T-helper 2 cell (primary cell): Measurements from ENCODE around the gene TBC1D24.
A peak's percentile ranks its signal among the peaks of the same experiment; 100 is the strongest.
"Not testable (repeated sequence)": the region's sequence is repeated elsewhere in the genome, so short reads cannot be mapped to it uniquely, and the experiment has no call there.

Source experiments
- DNase-seq, 5 experiments: peaks; one replicate each; pipeline versions ENCODE4 v3.0.0 to v3.0.0-alpha.2; 2012 to 2022

The TBC1D24 gene

GRCh38 chr16:2533912-2534311 is 59.0 kb downstream of the TBC1D24 start:
- no peak for DNase-seq

- DNase-seq: not testable (repeated sequence)
Observed at GRCh38 chr16:2534335-2534734, 59.4 kb downstream of the TBC1D24 start.

- DNase-seq: no peak
Observed at GRCh38 chr16:2535625-2536013, 60.7 kb downstream of the TBC1D24 start.

- peak; percentile 87 to 98 (median 91) for DNase-seq
Observed at GRCh38 chr16:2537451-2538379, 62.8 kb downstream of the TBC1D24 start, which contains the start of gene PDPK1. PDPK1 (plus strand) TSS chr16:2538021; CDS start chr16:2538113, 92 bp downstream.

GRCh38 chr16:2539192-2539844 is 64.4 kb downstream of the TBC1D24 start:
- not testable (repeated sequence) for DNase-seq

- not testable (repeated sequence) for DNase-seq
Observed at GRCh38 chr16:2539845-2540458, 65.0 kb downstream of the TBC1D24 start.

GRCh38 chr16:2540912-2541311 is 66.0 kb downstream of the TBC1D24 start:
- DNase-seq: not testable (repeated sequence)

DNA sequence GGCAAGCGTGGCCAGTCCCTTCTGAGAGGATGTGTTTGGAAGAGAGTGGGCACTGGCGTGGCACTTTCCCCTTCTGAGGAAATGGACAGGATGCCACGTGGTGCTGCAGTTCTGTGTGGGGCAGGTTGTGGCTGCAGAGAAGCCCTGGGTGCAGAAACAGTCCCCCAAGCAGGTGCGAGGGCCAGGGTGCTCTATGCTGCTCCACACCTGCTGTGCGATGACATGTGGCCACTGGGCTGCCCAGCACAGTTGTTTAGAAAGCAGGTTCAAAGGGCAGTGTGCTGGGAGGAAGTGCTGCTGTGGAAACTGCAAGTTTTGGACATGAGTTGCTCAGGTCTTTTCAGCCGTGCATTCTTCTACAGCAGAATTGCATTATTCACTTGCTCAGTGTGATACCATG is 66.5 kb downstream of the TBC1D24 start:
- not testable (repeated sequence) for DNase-seq

GRCh38 chr16:2543771-2544170 is 68.8 kb downstream of the TBC1D24 start:
- DNase-seq: not testable (repeated sequence)

DNA sequence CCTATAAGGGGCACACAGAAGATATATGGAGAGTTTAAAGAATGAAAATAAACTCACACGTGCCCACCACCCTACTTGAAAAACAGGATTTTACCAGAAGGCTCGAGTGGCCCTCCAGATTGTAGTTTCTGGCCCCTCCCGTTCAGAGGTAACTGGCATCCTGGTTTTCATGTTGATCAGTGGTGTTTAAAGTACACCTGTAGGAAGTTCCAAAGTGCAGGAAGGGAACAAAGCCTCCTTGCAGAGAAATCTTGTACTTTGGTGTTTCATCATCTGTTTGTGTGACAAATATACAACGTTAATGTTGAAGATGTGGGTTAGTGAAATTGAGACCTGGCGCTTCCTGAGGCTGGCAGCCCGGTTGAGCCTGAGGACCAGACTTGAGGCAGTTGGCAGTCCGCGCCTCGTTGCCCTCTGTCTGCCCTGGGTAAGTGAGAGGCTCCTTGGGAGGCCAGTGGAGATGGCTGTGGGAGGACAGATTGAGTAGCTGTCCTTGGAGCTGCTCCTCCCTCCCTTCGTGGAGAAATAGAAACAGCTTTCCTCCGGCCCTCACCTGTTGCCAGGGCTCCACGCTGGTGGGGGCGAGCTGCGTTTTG is 75.5 kb downstream of the TBC1D24 start:
- not testable (repeated sequence) for DNase-seq

GRCh38 chr16:2551420-2551889 is 76.5 kb downstream of the TBC1D24 start:
- not testable (repeated sequence) for DNase-seq

- not testable (repeated sequence) for DNase-seq
Observed at GRCh38 chr16:2554709-2555425, 79.9 kb downstream of the TBC1D24 start.
